ENCODE measurements around the gene TGFBR2.

The TGFBR2 gene

DNA sequence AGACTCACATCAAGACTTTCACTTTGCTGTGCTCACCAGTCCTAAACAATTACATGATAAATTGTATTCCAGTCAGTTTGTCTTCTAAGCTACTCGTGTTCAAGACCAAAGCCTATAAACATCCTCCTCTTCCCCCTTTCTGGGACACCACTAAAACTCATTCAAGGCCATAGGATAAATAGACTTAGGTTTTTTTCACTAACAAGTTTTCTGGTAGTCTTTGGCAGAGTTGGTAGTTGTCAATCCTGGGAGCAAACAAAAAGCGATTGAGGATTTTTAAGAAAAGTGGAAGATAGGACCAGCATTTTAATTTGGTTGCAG, 114.9 kb downstream of the TGFBR2 start:
- H3K9ac ChIP-seq (ENCODE audit: low read length), result no peak overlapping the region
- no peak for DNase-seq (ENCODE audit: low read depth)
- no peaks in the 10 kb centered on the region for H3K27me3 ChIP-seq (replicated peaks; ENCODE audit: control insufficient read depth, insufficient read depth, low read length)

DNA sequence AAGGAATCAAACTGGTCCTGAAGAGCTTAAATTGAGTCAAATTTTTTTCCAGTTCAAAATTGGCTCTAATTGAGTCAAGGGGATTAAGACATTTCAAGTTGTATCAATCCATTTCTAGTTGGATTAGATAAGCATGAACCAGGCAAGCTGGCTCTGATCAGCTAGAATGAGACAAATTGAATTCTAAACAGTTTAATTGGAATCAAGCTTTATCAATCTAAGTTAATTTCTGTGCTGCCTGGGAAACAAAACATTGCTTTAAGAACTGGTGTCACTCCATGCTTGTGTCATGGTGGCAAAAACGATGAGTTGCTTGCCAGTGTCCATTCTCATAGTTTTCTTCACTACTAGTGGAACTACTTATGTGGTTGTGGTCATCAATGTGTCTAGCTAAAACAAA, 116.8 kb downstream of the TGFBR2 start:
- H3K9me3 ChIP-seq (ENCODE audit: control insufficient read depth, low read length), result no peaks in the 10 kb centered on the region
- no peak overlapping the region for H3K9ac ChIP-seq (ENCODE audit: low read length)
- no peaks in the 10 kb centered on the region for H3K27me3 ChIP-seq (replicated peaks; ENCODE audit: control insufficient read depth, insufficient read depth, low read length)
- H3K4me1 ChIP-seq (ENCODE audit: control insufficient read depth, insufficient read depth, low read length), result no peaks in the 10 kb centered on the region
- DNase-seq (ENCODE audit: low read depth), result no peak
- H3K4me3 ChIP-seq (ENCODE audit: low read length), result no peak overlapping the region
- H3K36me3 ChIP-seq (ENCODE audit: control insufficient read depth, insufficient read depth, low read length, severe bottlenecking), result no peaks in the 10 kb centered on the region

More for the DNA sequence above, 114.9 kb downstream of the TGFBR2 start:
- H3K4me3 ChIP-seq (ENCODE audit: low read length), result no peak overlapping the region
- H3K4me1 ChIP-seq (ENCODE audit: control insufficient read depth, insufficient read depth, low read length), result no peaks in the 10 kb centered on the region
- H3K9me3 ChIP-seq (ENCODE audit: control insufficient read depth, low read length), result no peaks in the 10 kb centered on the region
- H3K36me3 ChIP-seq (ENCODE audit: control insufficient read depth, insufficient read depth, low read length, severe bottlenecking), result no peaks in the 10 kb centered on the region

DNA sequence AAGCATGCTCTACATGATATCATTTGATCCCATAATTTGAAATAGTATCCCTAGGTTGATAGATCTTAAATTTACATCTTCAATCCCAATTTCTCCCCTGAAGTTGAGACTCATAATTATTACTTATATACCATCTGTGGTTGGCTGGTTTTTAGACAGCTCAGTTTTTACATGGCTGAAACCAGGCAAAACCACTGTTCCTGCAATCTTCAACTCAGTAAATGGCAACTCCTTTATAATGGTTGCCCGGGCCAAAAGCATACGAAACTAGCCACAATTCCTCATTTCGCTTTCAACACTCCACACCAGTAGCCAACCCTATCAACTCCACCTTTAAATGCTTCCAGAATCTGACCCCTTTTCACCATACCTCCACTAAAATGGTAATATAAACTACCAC, 118.5 kb downstream of the TGFBR2 start:
- no peak for DNase-seq (ENCODE audit: low read depth)
- Histone ChIP-seq H3K36me3 (ENCODE audit: control insufficient read depth, insufficient read depth, low read length, severe bottlenecking) (no peaks in the 10 kb centered on the region), H3K9me3 (ENCODE audit: control insufficient read depth, low read length) (no peaks in the 10 kb centered on the region), H3K27me3 (replicated peaks; ENCODE audit: control insufficient read depth, insufficient read depth, low read length) (no peaks in the 10 kb centered on the region), H3K4me3 (ENCODE audit: low read length) (no peak overlapping the region), H3K4me1 (ENCODE audit: control insufficient read depth, insufficient read depth, low read length) (no peaks in the 10 kb centered on the region), H3K9ac (ENCODE audit: low read length) (no peak overlapping the region)

DNA sequence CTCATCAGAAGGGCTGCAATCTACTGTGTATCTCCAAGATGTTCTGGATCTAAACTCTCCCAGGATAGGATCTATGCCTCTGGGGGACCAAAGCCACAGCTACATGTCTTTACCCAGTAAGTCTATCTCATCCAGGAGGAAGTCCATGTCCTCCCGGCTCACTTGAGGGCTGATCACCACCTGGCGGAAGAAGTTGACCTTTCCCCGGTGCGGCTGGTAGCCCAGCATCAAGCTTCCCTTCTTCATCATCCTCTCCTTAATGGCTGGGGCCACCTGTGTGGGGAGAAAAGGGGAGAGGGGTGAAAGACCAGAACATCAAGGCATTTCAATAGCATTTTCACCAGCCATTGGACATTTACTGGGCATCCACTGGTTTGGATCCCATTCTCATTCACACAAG, 121.7 kb downstream of the TGFBR2 start:
- Histone ChIP-seq H3K27me3 (replicated peaks; ENCODE audit: control insufficient read depth, insufficient read depth, low read length) (no peaks in the 10 kb centered on the region), H3K4me3 (ENCODE audit: low read length) (no peak overlapping the region), H3K9me3 (ENCODE audit: control insufficient read depth, low read length) (no peaks in the 10 kb centered on the region), H3K9ac (ENCODE audit: low read length) (no peak overlapping the region), H3K36me3 (ENCODE audit: control insufficient read depth, insufficient read depth, low read length, severe bottlenecking) (no peaks in the 10 kb centered on the region), H3K4me1 (ENCODE audit: control insufficient read depth, insufficient read depth, low read length) (peaks cover 2% of the 10 kb centered on the region)
- no peak for DNase-seq (ENCODE audit: low read depth)

DNA sequence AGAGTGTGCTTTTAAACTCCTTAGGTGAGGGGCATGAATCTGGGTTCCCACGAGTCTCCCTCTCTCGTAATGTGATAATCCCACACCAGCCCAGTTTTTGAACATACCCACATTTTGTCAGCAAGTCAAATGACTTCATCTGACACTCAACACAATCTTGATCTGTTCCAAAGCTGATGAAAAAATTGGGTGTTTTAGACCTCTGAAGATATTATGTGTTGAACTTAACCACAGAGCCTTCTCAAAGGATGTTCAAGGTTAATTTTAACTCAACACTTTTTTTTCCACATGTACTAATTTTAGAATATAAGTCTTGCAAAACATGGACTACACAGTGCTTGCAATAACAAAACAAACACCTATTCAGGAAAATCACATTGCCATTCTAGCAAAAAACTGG, 123.1 kb downstream of the TGFBR2 start:
- no peak for DNase-seq (ENCODE audit: low read depth)
- Histone ChIP-seq H3K9ac (ENCODE audit: low read length) (no peak overlapping the region), H3K9me3 (ENCODE audit: control insufficient read depth, low read length) (no peaks in the 10 kb centered on the region), H3K27me3 (replicated peaks; ENCODE audit: control insufficient read depth, insufficient read depth, low read length) (no peaks in the 10 kb centered on the region), H3K4me3 (ENCODE audit: low read length) (no peak overlapping the region), H3K4me1 (ENCODE audit: control insufficient read depth, insufficient read depth, low read length) (peaks cover 4% of the 10 kb centered on the region), H3K36me3 (ENCODE audit: control insufficient read depth, insufficient read depth, low read length, severe bottlenecking) (no peaks in the 10 kb centered on the region)

DNA sequence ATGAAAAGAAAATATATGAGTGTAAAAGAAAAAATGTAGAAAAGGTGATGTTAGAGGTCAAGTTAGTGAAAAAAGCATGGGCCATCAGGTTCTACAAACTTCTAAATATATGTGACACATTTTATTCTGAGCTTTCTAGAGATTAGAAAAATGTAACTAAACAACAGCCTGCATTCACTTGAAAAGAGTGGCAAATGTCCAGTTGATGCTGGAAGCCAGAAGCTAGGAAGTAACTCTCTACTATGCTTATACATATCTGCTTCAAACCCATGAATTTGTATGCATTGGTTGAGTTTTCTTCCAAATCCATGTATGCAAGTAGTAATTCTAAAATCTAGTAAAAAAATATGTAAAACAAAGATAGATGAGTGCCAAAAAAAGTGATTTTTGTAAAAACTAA, 123.5 kb downstream of the TGFBR2 start:
- Histone ChIP-seq H3K36me3 (ENCODE audit: control insufficient read depth, insufficient read depth, low read length, severe bottlenecking) (no peaks in the 10 kb centered on the region), H3K9me3 (ENCODE audit: control insufficient read depth, low read length) (no peaks in the 10 kb centered on the region), H3K4me3 (ENCODE audit: low read length) (no peak overlapping the region), H3K4me1 (ENCODE audit: control insufficient read depth, insufficient read depth, low read length) (peaks cover 4% of the 10 kb centered on the region), H3K9ac (ENCODE audit: low read length) (no peak overlapping the region), H3K27me3 (replicated peaks; ENCODE audit: control insufficient read depth, insufficient read depth, low read length) (no peaks in the 10 kb centered on the region)
- DNase-seq (ENCODE audit: low read depth), result no peak

DNA sequence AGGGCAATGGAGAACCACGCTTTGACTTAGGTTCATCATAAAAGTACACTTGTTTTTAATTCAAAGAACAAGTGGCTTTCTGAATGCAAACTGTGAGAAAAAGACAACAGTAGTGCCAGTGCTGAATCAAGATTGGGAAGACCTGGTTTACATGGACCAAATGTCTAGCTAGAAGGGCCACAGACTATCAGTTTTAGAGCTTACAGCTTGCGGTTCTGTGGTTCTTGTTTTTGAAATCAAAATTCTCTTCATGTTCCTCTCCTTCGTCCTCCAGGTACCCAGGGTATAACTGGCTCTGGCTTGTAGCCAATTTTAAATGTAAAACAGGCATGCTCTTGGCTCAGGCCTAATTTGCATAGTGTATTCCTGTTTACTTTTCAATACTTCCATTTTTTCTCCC, 124.6 kb downstream of the TGFBR2 start:
- H3K27me3 ChIP-seq (replicated peaks; ENCODE audit: control insufficient read depth, insufficient read depth, low read length), result no peaks in the 10 kb centered on the region
- no peak overlapping the region for H3K9ac ChIP-seq (ENCODE audit: low read length)
- H3K4me3 ChIP-seq (ENCODE audit: low read length), result no peak overlapping the region
- no peaks in the 10 kb centered on the region for H3K9me3 ChIP-seq (ENCODE audit: control insufficient read depth, low read length)
- H3K4me1 ChIP-seq (ENCODE audit: control insufficient read depth, insufficient read depth, low read length), result peaks cover 7% of the 10 kb centered on the region
- DNase-seq (ENCODE audit: low read depth), result no peak
- no peaks in the 10 kb centered on the region for H3K36me3 ChIP-seq (ENCODE audit: control insufficient read depth, insufficient read depth, low read length, severe bottlenecking)

DNA sequence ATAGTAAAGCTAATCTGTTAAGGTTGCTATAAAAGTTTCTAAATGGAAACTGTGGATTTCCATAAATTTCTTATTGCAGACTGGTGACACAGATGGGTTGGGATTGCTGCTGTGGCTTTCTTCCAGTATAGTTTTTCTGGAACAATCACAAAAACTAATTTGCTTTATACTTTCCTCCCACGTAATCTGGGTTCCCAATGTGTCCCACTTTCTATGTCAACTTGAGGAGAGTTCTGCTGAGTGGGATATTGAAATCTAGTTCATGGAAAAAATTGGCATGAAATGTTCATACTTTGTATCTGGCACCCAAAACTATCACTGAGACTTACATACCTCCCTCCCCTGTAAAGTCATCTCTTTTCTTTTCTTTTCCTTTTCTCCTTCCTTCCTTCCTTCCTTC, 126.8 kb downstream of the TGFBR2 start:
- Histone ChIP-seq H3K36me3 (ENCODE audit: control insufficient read depth, insufficient read depth, low read length, severe bottlenecking) (no peaks in the 10 kb centered on the region), H3K27me3 (replicated peaks; ENCODE audit: control insufficient read depth, insufficient read depth, low read length) (no peaks in the 10 kb centered on the region), H3K9ac (ENCODE audit: low read length) (no peak overlapping the region), H3K4me3 (ENCODE audit: low read length) (no peak overlapping the region), H3K4me1 (ENCODE audit: control insufficient read depth, insufficient read depth, low read length) (peaks cover 9% of the 10 kb centered on the region), H3K9me3 (ENCODE audit: control insufficient read depth, low read length) (no peaks in the 10 kb centered on the region)
- no peak for DNase-seq (ENCODE audit: low read depth)

DNA sequence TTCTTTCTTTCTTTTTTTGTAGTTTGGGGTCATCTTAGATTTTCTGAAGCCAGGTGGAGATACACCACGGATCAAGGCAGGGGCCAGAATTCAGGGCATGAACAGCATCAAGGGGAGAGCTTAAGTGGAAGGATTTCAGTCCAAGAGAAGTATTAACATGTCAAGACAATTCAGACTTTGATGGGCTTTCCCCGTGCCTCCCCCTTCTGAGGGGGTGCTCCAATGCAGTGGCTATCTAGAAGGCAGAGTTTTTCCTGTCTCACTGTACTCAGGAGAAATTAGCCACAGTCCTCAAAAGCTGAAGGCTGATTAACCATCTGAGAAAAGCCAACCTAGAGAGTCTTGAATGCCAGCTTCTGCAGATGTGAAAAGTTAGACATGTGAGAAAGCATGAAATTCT, 127.3 kb downstream of the TGFBR2 start:
- no peaks in the 10 kb centered on the region for H3K36me3 ChIP-seq (ENCODE audit: control insufficient read depth, insufficient read depth, low read length, severe bottlenecking)
- H3K4me3 ChIP-seq (ENCODE audit: low read length), result no peak overlapping the region
- DNase-seq (ENCODE audit: low read depth), result no peak
- no peaks in the 10 kb centered on the region for H3K9me3 ChIP-seq (ENCODE audit: control insufficient read depth, low read length)
- H3K9ac ChIP-seq (ENCODE audit: low read length), result no peak overlapping the region
- H3K4me1 ChIP-seq (ENCODE audit: control insufficient read depth, insufficient read depth, low read length), result peaks cover 9% of the 10 kb centered on the region
- no peaks in the 10 kb centered on the region for H3K27me3 ChIP-seq (replicated peaks; ENCODE audit: control insufficient read depth, insufficient read depth, low read length)

DNA sequence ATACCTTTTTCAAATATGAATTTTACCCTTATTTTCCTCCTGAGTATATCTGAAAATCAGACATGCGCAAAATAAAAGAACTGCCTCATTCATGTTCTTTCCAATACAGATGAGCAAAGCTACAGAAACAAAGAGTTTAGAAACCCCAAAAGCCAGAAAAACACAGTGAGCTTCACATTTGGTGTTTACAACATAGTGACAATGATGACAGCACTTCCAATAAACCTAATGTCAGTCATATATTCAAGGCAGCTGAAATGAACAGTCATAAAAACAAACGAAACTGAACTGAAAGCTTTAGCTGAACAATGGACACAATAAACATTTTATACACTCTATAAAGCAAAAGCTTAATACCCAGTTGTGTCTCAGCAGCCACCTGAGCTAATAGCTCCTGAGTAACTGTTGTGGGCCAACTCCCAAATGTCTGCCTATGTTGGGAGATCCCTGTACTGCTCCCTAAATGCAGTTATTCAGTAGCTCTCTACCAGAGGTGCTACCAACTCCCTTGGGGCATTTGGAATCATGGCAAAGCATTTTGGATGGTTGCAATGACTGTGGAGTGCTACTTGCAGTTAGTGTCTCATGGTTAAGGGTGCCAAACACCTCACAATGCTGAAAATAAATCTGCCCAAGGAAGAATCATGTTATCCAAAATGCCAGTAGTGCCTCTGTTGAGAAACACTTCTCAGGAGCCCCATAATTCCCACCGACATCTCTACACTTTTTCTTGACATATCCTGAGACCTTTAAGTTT, 131.5 kb downstream of the TGFBR2 start:
- Histone ChIP-seq H3K9me3 (ENCODE audit: control insufficient read depth, low read length) (no peaks in the 10 kb centered on the region), H3K4me1 (ENCODE audit: control insufficient read depth, insufficient read depth, low read length) (peaks cover 9% of the 10 kb centered on the region), H3K9ac (ENCODE audit: low read length) (no peak overlapping the region), H3K4me3 (ENCODE audit: low read length) (no peak overlapping the region), H3K36me3 (ENCODE audit: control insufficient read depth, insufficient read depth, low read length, severe bottlenecking) (no peaks in the 10 kb centered on the region), H3K27me3 (replicated peaks; ENCODE audit: control insufficient read depth, insufficient read depth, low read length) (no peaks in the 10 kb centered on the region)
- DNase-seq (ENCODE audit: low read depth), result no peak

DNA sequence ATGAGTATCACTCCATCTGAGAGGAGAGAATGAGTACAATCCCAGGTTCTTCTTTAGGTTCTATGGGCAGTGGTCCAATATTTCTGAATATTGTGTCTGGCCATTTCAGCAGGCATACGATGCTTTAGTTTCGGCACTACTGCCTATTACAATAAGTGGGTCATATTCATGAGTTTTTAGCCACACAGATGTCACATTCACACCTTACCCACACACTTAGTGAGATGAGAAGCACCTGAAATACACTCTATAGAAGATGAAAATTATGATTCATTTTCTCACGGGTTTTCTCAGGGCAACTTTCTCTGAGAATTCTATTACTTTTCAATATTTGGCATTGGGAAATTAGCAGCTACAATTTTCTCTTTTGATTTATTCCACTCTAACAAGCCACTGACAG, 132.2 kb downstream of the TGFBR2 start:
- no peak for DNase-seq (ENCODE audit: low read depth)
- H3K4me1 ChIP-seq (ENCODE audit: control insufficient read depth, insufficient read depth, low read length), result peaks cover 5% of the 10 kb centered on the region
- no peaks in the 10 kb centered on the region for H3K9me3 ChIP-seq (ENCODE audit: control insufficient read depth, low read length)
- no peak overlapping the region for H3K9ac ChIP-seq (ENCODE audit: low read length)
- H3K36me3 ChIP-seq (ENCODE audit: control insufficient read depth, insufficient read depth, low read length, severe bottlenecking), result no peaks in the 10 kb centered on the region
- no peak overlapping the region for H3K4me3 ChIP-seq (ENCODE audit: low read length)
- H3K27me3 ChIP-seq (replicated peaks; ENCODE audit: control insufficient read depth, insufficient read depth, low read length), result no peaks in the 10 kb centered on the region

DNA sequence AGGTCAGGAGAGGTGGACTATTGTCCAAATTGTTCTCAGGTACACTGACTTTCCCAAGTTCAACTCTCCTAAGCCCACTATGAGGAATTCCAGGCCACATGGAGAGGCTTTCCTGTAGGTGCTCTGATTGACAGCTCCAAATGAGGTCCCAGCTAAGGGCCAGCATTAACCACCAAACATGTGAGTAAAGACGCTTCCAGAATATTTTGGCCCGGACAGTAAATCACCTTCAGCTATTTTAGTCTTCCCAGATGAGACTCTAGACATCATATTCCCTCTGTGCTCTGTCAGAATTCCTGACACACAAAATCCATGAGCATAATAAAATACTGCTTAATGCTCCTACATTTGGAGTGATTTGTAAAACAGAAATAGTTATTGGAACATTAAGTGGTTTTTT, 135.5 kb downstream of the TGFBR2 start:
- no peaks in the 10 kb centered on the region for H3K4me1 ChIP-seq (ENCODE audit: control insufficient read depth, insufficient read depth, low read length)
- no peaks in the 10 kb centered on the region for H3K36me3 ChIP-seq (ENCODE audit: control insufficient read depth, insufficient read depth, low read length, severe bottlenecking)
- H3K9ac ChIP-seq (ENCODE audit: low read length), result no peak overlapping the region
- H3K4me3 ChIP-seq (ENCODE audit: low read length), result no peak overlapping the region
- no peaks in the 10 kb centered on the region for H3K9me3 ChIP-seq (ENCODE audit: control insufficient read depth, low read length)
- H3K27me3 ChIP-seq (replicated peaks; ENCODE audit: control insufficient read depth, insufficient read depth, low read length), result no peaks in the 10 kb centered on the region
- no peak for DNase-seq (ENCODE audit: low read depth)

Measured in adipocyte (in vitro differentiated cells).